GM19043 (cell line): Measurements from ENCODE around the gene ZSWIM5.
"Not testable (repeated sequence)": the region's sequence is repeated elsewhere in the genome, so short reads cannot be mapped to it uniquely, and the experiment has no call there.

Source experiments
- ATAC-seq: cut with Tn5 transposase; IDR thresholded peaks from one replicate; pipeline ENCODE4 v1.9.1; 2021; ENCODE audit warnings: low read depth; ENCODE audit not compliant: unreplicated experiment

Gene ZSWIM5

GRCh38 chr1:45097944-45098343, 108.5 kb downstream of the ZSWIM5 start:
- ATAC-seq, result no peak

DNA sequence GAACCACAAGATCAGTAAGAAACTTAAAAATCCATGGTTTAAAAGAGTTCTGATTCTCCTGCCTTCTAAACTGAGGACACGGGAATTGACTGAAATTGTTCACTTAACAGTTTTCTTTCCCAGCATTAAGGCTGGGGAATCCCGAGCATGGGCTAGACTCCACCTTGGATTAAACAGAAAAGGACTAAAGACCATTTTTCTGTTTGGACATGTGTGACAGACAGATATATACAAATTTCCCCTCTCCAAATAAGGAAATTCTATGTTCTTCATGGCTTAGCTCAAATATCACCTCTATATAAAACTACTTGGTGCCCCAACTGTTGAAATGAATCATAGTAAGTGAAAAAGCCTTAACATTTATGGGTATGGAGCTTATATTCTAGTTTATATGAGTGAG, 109.3 kb downstream of the ZSWIM5 start:
- ATAC-seq, result no peak

DNA sequence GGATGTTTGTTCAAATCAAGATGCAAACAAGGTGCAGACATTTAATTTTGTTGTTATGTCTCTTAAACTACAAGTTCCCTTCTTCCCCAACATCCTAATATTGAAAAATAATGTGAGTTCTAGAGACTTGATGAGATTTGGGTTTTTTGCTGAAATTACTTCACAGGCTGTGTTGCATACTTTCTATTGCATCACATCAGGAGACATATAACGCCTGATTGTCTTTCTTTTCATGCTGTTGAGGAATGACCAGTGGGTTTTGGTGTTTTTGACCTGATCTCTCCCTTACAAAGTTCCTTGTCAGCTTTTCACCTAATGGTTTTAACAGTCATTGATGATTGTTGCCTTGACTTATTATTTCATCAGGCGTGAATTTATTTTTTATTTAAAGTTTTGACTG, 111.0 kb downstream of the ZSWIM5 start:
- ATAC-seq, result no peak

GRCh38 chr1:45094371-45094770, 112.0 kb downstream of the ZSWIM5 start:
- ATAC-seq, result not testable (repeated sequence)

- no peak for ATAC-seq
Measured at GRCh38 chr1:45093334-45093733, 113.1 kb downstream of the ZSWIM5 start.

- ATAC-seq, result no peak
Measured at GRCh38 chr1:45089711-45090110, 116.7 kb downstream of the ZSWIM5 start.

GRCh38 chr1:45084562-45084961, 121.8 kb downstream of the ZSWIM5 start:
- ATAC-seq, result no peak

GRCh38 chr1:45079533-45079932, 126.9 kb downstream of the ZSWIM5 start:
- ATAC-seq, result no peak

DNA sequence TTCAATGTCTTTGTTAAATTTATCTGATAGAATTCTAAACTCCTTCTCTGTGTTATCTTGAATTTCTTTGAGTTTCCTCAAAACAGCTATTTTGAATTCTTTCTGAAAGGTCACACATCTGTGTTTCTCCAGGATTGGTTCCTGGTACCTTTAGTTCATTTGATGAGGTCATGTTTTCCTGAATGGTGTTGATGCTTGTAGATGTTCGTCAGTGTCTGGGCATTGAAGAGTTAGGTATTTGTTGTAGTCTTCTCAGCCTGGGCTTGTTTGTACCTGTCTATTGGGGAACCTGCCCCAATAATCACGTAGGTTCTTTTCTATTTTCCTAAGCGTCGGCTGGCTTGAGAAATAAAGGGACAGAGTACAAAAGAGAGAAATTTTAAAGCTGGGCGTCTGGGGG, 129.4 kb downstream of the ZSWIM5 start:
- not testable (repeated sequence) for ATAC-seq

DNA sequence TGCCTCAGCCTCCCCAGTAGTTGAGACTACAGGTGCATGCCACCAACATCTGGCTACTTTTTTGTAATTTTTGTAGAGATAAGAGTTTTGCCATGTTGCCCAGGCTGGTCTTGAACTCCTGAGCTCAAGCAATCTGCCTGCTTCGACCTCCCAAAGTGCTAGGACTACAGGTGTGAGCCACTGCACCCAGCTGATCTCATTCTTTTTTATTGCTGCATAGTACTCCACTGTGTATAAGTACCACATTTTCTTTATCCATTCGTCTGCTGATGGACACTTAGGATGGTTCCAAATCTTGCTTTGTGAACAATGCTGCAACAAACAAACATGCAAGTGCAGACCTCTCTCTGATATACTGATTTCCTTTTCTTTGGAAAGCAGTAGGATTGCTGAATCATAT, 134.8 kb downstream of the ZSWIM5 start:
- no peak for ATAC-seq

GRCh38 chr1:45067806-45068205, 138.6 kb downstream of the ZSWIM5 start:
- no peak for ATAC-seq

DNA sequence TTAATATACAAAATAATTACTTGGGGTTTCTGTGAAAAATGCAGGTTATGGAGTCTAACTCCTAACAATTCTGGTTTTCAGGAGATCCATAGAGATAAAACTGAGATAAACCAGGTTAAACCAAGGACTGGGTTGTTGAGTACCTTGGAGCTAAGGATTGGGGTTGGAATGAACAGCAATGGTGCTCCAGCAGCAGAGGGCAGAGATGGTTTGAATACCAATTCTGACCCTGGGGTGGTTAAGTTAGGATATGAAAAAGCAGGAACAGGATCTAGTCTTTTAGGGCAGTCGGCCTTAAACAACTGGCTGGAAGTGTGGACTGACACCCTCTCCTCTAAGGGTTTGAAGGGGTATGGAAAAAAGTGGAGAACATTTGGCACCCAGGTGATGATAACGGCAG, 141.3 kb downstream of the ZSWIM5 start:
- no peak for ATAC-seq

DNA sequence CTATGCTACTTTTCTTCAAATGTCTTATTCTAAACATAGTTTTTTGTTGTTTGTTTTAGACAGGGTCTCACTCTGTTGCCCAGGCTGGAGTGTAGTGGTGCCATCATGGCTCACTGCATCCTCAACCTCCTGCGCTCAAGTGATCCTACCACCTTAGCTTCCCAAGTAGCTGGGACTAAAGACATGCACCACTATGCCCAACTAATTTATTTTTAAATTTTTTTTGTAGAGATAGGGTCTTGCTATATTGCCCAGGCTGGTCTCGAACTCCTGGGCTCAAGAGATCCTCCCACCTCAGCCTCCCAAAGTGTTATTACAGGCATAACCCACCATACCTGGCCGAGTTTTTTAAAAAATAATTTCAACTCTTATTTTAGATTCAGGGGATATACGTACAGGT, 143.9 kb downstream of the ZSWIM5 start:
- not testable (repeated sequence) for ATAC-seq

- no peak for ATAC-seq
Measured at GRCh38 chr1:45059829-45060228, 146.6 kb downstream of the ZSWIM5 start.

GRCh38 chr1:45057542-45057941, 148.9 kb downstream of the ZSWIM5 start:
- ATAC-seq, result no peak

- no peak for ATAC-seq
Measured at GRCh38 chr1:45051005-45051772, 155.2 kb downstream of the ZSWIM5 start.

GRCh38 chr1:45047032-45047431, 159.4 kb downstream of the ZSWIM5 start:
- ATAC-seq, result no peak

GRCh38 chr1:45044916-45045315, 161.5 kb downstream of the ZSWIM5 start:
- ATAC-seq, result no peak

DNA sequence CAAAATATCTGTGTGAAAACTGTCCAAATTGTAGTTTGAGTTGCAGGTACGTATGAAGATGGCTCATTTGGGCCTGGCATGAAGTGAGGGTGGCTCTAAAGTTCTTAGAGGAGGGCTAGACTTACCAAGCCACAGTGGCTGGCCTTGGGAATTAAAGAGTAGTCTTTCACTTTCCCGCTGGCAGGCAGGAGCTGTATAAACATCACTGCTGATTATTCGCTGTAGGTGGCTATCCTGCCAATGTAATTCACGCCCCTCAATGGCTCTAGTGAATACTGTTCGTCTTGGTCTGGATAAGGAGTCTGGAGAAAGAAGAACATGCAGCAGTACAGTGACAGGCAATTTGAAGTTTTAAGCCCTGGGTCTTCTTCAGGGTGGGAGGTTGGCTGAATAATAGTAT, 163.3 kb downstream of the ZSWIM5 start:
- ATAC-seq, result no peak

DNA sequence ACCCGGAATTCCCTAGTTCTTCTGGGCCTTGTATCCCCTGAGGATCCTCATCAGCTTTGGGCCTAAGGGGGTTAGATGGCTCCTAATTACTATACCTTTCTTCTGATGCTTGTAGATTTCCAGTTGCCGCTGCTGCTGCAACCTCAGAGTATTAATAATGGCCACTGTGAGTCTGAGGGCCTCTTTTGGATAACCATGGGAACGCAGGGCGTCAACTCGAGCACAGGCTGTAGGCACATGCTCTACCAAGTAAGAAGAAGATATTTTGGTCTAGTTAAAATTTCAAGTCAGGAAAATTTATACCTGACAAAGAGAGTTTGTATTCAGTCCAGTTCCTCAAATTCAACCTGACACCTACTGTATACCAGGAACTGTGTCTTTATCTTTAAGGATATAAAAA, 166.1 kb downstream of the ZSWIM5 start:
- no peak for ATAC-seq

- no peak for ATAC-seq
Measured at GRCh38 chr1:45038661-45039364, 167.6 kb downstream of the ZSWIM5 start.

DNA sequence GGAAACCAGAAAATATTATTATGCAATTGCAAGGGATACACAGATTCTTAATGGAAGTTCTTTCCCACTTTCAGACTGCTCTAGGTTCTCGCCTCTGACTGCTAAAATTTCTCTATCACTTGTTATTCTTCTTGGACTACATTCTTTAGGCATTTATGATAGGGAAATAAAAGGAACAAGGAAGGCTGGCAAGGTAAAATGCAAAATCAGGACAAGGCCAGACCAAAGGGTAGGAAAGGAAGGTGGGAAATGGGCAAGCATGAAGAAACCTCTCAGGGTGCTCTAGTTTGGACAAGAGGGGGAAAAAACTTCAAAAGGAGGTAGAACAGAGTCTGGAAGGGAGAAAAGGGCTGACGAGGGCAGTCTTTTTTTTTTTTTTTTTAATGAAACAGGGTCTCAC, 168.2 kb downstream of the ZSWIM5 start:
- no peak for ATAC-seq
